Ovary (tissue), 9 donors: ENCODE results near the gene SAMD9L. TPM values are rescaled to one million over a fixed set of nuclear protein-coding genes. Genes with fewer than 3 reads are reported as not detected.

Experiments used
- DNase-seq, 5 donors: peaks; one replicate each; pipeline ENCODE4 v3.0.0-alpha.2; 2019 to 2020
- H3K27ac ChIP-seq, 2 donors: fragments of 200-600 bp; one replicate each; pipeline versions ENCODE4 v1.5.1 to v1.8.0; 2019 to 2022
- H3K27me3 ChIP-seq: fragments of 200-600 bp; one replicate; pipeline ENCODE4 v1.8.0; 2022
- H3K36me3 ChIP-seq: fragments of 200-600 bp; sonication (generic); one replicate; pipeline ENCODE4 v1.5.1; 2019
- H3K4me1 ChIP-seq: one replicate; pipeline ENCODE4 v1.8.1; 2013; ENCODE audit warnings: mild to moderate bottlenecking, moderate library complexity; ENCODE audit not compliant: insufficient read depth
- H3K4me3 ChIP-seq: fragments of 200-600 bp; sonication (generic); one replicate; pipeline ENCODE4 v1.5.1; 2017
- H3K9me3 ChIP-seq, 2 donors: fragments of 200-600 bp in 1 of 2; sonication (generic) in 1 of 2; one replicate each; pipeline versions ENCODE4 v1.5.1 to v1.8.1; 2013 to 2019; ENCODE audit warnings: mild to moderate bottlenecking in 1 of 2, moderate library complexity in 1 of 2
- CTCF ChIP-seq, 3 donors: fragments of 450-650 bp in 2 of 3; fragments of 200-600 bp in 1 of 3; IDR thresholded peaks; one replicate each; pipeline versions ENCODE4 v1.5.1 to v1.8.0; 2016 to 2022; ENCODE audit warnings: antibody characterized with exemption in 3 of 3, mild to moderate bottlenecking in 1 of 3
- EP300 ChIP-seq: sonication (generic); formaldehyde crosslinking; IDR thresholded peaks from one replicate; pipeline ENCODE4 v1.6.1; 2017; ENCODE audit warnings: antibody characterized with exemption
- POLR2A ChIP-seq: fragments of 450-650 bp; IDR thresholded peaks from one replicate; pipeline ENCODE4 v1.6.1; 2017; ENCODE audit warnings: antibody characterized with exemption, mild to moderate bottlenecking, moderate library complexity
- WGBS, 3 donors: extraction: QIAGEN DNeasy Blood & Tissue Kit in 1 of 3; methylation state at CpG; one replicate each; pipeline versions ENCODE4 v1.1.5 to v1.1.7; 2013 to 2017; 5-methylcytosine and 5-hydroxymethylcytosine counted together
- intact Hi-C, 4 donors: fragments of 100-400 bp; cut with DNase I; formaldehyde crosslinking; loops; one replicate each; pipeline versions ENCODE4 v1.11.0 to v1.15.1; 2022 to 2023
- polyA plus RNA-seq, 2 donors: library from polyadenylated mRNA; stranded (reverse); fragments of 200-250 nt in 1 of 2; fragments of 350-450 nt in 1 of 2; fragmentation: Illumina TruSeq in 1 of 2; extraction: RNeasy Lipid Tissue Mini Kit (QIAGEN cat#74804) in 1 of 2; gene quantifications; one replicate each; pipeline ENCODE4 v1.2.3, GENCODE V29; 2013 to 2014
- total RNA-seq, 7 donors: library from RNA; depleted of rRNA in 2 of 7; stranded (reverse); fragments of >200 nt in 2 of 7; fragmentation: NEBNext Ultra II Directional in 3 of 7; extraction: Animal tissue kit (Norgen Biotek cat#: 25700) in 3 of 7; gene quantifications; one replicate each; pipeline versions ENCODE4 v1.1.0 to v1.2.4, GENCODE V29; 2016 to 2023
- donor health status: DM: no; HTN: no; CAD: no; lungs with moderate emphysema.
- donor health status: DM: no; HTN: no; CAD: no.
- donor health status: Bipolar disorder and iron deficiency.
- donor health status: DM: yes; HTN: yes; CAD: no.
- donor health status: DM: no; HTN: no; CAD: no.
- donor health status: DM: yes; HTN: yes; CAD: no.

Gene SAMD9L
- total and polyA plus RNA-seq, 9 donors = 4.2 to 18.5 (median 8.7) TPM

DNA sequence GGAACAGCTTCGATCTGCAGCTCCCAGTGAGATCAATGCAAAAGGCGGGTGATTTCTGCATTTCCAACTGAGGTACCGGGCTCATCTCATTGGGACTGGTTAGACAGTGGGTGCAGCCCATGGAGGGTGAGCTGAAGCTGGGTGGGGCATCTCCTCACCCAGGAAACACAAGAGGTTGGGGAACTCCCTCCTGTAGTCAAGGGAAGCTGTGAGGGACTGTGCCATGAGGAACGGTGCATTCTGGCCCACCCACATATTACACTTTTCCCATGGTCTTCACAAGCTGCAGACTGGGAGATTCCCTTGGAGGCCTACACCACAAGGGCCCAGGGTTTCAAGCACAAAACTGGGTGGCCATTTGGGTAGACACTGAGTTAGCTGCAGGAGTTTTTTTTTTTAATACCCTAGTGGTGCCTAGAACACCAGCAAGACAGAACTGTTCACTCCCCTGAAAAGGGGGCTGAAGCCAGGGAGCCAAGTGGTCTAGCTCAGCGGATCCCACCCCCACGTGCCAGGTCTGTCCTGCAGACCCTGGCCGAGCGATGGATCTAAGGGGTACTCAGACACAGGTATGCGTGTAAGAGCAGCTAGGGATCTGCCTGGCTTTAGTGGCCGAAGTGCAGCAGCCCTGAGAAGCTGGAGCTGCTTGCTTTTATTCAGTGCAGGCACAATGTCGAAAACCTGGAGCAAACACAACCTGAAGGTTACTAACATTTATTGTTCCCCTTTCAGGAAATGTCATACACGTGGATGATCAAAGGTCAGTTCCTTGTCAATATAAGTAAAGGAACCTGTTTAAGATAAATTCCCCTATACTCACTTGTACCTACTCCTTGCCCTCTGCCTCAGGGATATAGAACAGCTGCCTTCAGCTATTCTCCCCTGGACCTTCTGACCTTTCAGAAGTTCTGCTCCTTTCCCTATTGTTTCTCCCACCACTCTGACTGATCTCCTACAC, 27.3 kb downstream of the SAMD9L start:
- peaks cover 10% of the 10 kb centered on the region for H3K4me1 ChIP-seq
- DNase-seq = no peak
- WGBS, 3 donors = 91 to 94% (median 94%) methylated on average over 9 to 12 of the region's 12 CpGs
- H3K9me3 ChIP-seq = no peaks in the 10 kb centered on the region
- H3K36me3 ChIP-seq = no peaks in the 10 kb centered on the region
- TF ChIP-seq CTCF (IDR thresholded peaks at IDR 0.05) (no peak), EP300 (no peak), POLR2A (no peak)
- no peak overlapping the region for H3K27ac ChIP-seq
- no peak overlapping the region for H3K4me3 ChIP-seq
- no peaks in the 10 kb centered on the region for H3K27me3 ChIP-seq
- intact Hi-C loops = no loop called here

GRCh38 chr7:93119191-93119905, 28.8 kb downstream of the SAMD9L start:
- TF ChIP-seq EP300 = no peak
- WGBS, 3 donors = 84 to 86% (median 84%) methylated on average over 4 of the region's 4 CpGs

GRCh38 chr7:93117852-93118530, 30.2 kb downstream of the SAMD9L start, which contains the start of gene SAMD9:
Gene SAMD9, minus strand, starts transcription at chr7:93117979. Its CDS starts 11,882 bp downstream, at chr7:93106097.
- H3K9me3 ChIP-seq = no peaks in the 10 kb centered on the region
- TF ChIP-seq POLR2A (no peak), EP300 (no peak), CTCF (IDR thresholded peaks at IDR 0.05) (no peak)
- peaks cover 11% of the 10 kb centered on the region for H3K4me1 ChIP-seq
- peak within 1 kb of the TSS; percentile 45 for H3K4me3 ChIP-seq
- H3K36me3 ChIP-seq = no peaks in the 10 kb centered on the region
- intact Hi-C loops = no loop called here
- WGBS, 3 donors = 0 to 2% (median 2%) methylated on average over 4 of the region's 4 CpGs
- H3K27me3 ChIP-seq = no peaks in the 10 kb centered on the region
- H3K27ac ChIP-seq = peak within 1 kb of the TSS; percentile 40 to 66
- DNase-seq = peak in 3 of 5 donors; percentile 36 to 64 (median 50)

More at GRCh38 chr7:93119191-93119905, 28.8 kb downstream of the SAMD9L start:
- no peak for DNase-seq
- no peaks in the 10 kb centered on the region for H3K9me3 ChIP-seq
- no peak overlapping the region for H3K4me3 ChIP-seq
- H3K27me3 ChIP-seq = no peaks in the 10 kb centered on the region
- intact Hi-C loops = no loop called here
- no peaks in the 10 kb centered on the region for H3K36me3 ChIP-seq
- peaks cover 11% of the 10 kb centered on the region for H3K4me1 ChIP-seq
- H3K27ac ChIP-seq = peak overlapping the region in 1 of 2 donors; percentile 66

- DNase-seq = no peak
- no peak for TF ChIP-seq POLR2A
- no peak for TF ChIP-seq CTCF (IDR thresholded peaks at IDR 0.05)
- TF ChIP-seq EP300 = no peak
- 35 to 41% (median 41%) methylated on average over 1 of the region's 1 CpG for WGBS, 3 donors
- Histone ChIP-seq H3K36me3 (no peaks in the 10 kb centered on the region), H3K27ac (peak overlapping the region in 1 of 2 donors; percentile 66), H3K9me3 (no peaks in the 10 kb centered on the region), H3K4me3 (peak overlapping the region; percentile 45), H3K27me3 (no peaks in the 10 kb centered on the region), H3K4me1 (peaks cover 11% of the 10 kb centered on the region)
- intact Hi-C loops = no loop called here
Observed at GRCh38 chr7:93117327-93117726, 30.9 kb downstream of the SAMD9L start.
